Measurements from ENCODE around the gene CHTF8. TPM values are rescaled to one million over a fixed set of nuclear protein-coding genes. Genes with fewer than 3 reads are reported as not detected.
A peak's percentile ranks its signal among the peaks of the same experiment; 100 is the strongest.
"Not testable (repeated sequence)": the region's sequence is repeated elsewhere in the genome, so short reads cannot be mapped to it uniquely, and the experiment has no call there.

Gene CHTF8
- total and polyA plus RNA-seq, 5 experiments from 2014 or later: 126 to 192 (median 165) TPM

- Mint-ChIP-seq H3K36me3 (peaks cover 3 to 91% (median 44%) of the 10 kb centered on the region in 3 donors), H3K4me1 (peaks cover 10 to 27% (median 22%) of the 10 kb centered on the region in 4 donors), H3K9me3 (no peaks in the 10 kb centered on the region), H3K27me3 (no peaks in the 10 kb centered on the region), H3K4me3 (peak overlapping the region in 1 of 10 donors; percentile 47), H3K27ac (peak overlapping the region in 4 of 10 donors; percentile 32 to 75 (median 60))
- no peak for DNase-seq
- ATAC-seq: no peak
- POLR2A ChIA-PET: interaction anchor here (0.5 kb wide), 1 partner anchor 591 kb away, joined by 4 read pairs; no protein-coding TSS in a partner anchor
Measured at GRCh38 chr16:69165584-69165983, 33.2 kb upstream of the CHTF8 start.

DNA sequence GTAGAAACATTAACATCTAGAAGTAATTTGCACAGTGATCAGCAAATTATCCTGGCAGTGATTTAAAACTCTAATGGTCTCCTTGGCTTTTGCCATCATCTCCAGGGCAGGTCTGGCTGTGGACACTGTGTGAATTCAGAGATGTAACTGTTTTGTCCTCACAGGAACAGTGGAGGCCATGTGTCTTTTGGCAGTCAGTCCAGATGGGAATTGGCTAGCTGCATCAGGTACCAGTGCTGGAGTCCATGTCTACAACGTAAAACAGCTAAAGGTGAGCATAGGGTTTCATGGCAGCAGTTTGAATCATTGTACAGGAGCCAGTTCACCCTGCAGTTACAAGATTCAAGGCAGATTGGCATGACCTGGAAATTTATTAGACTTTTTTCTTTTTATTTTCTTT lies 27.8 kb upstream of the CHTF8 start:
- DNase-seq: no peak
- POLR2A ChIA-PET: no interaction called here
- Mint-ChIP-seq H3K27me3 (no peaks in the 10 kb centered on the region), H3K4me1 (peaks cover 1 to 4% (median 2%) of the 10 kb centered on the region in 4 donors), H3K4me3 (no peak overlapping the region), H3K9me3 (no peaks in the 10 kb centered on the region), H3K27ac (no peak overlapping the region), H3K36me3 (peaks cover 7 to 91% (median 52%) of the 10 kb centered on the region in 3 donors)
- no peak for ATAC-seq

DNA sequence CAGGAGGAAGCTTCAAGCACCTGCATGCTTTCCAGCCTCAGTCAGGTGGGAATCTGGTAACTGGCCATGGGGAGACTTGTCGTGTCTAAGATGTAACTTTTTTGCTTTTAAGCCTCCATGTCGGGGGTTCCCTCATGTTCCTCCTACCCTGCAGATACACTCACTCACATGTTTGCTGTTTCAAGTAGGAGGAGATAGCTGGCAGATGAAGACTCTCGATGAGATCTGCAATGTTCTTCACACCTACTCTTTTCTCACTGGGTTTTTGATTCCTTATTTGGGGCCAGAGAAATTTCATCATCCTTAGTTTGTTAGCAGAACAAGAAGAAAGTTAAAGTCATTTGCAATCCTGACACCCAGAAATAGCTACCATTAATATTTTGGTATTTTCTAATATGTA lies 24.8 kb upstream of the CHTF8 start:
- ATAC-seq: no peak

GRCh38 chr16:69150146-69150865 lies 17.9 kb upstream of the CHTF8 start:
- no peaks in the 10 kb centered on the region for H3K9me3 Mint-ChIP-seq
- H3K27me3 Mint-ChIP-seq: no peaks in the 10 kb centered on the region
- no peak overlapping the region for H3K4me3 Mint-ChIP-seq
- peaks cover 0 to 7% (median 0%) of the 10 kb centered on the region in 4 donors for H3K4me1 Mint-ChIP-seq
- H3K36me3 Mint-ChIP-seq: peaks cover 4 to 92% (median 29%) of the 10 kb centered on the region in 3 donors
- POLR2A ChIA-PET: interaction anchor here (0.6 to 1.6 kb wide), 3 partner anchors 18 to 138 kb away, joined by 3 to 4 read pairs (median 4); partner anchors contain the start of genes CHTF8 and UTP4
- ATAC-seq: peak; percentile 77 to 80
- DNase-seq: peak in 9 of 10 donors; percentile 15 to 72 (median 57)
- peak overlapping the region in 1 of 10 donors; percentile 31 for H3K27ac Mint-ChIP-seq

More for the DNA sequence above, 24.8 kb upstream of the CHTF8 start:
- H3K4me1 Mint-ChIP-seq: peaks cover 0 to 4% (median 2%) of the 10 kb centered on the region in 4 donors
- no peaks in the 10 kb centered on the region for H3K9me3 Mint-ChIP-seq
- no peak overlapping the region for H3K4me3 Mint-ChIP-seq
- H3K27me3 Mint-ChIP-seq: no peaks in the 10 kb centered on the region
- no peak for DNase-seq
- H3K36me3 Mint-ChIP-seq: peaks cover 11 to 92% (median 52%) of the 10 kb centered on the region in 3 donors
- peak overlapping the region in 1 of 10 donors; percentile 17 for H3K27ac Mint-ChIP-seq
- POLR2A ChIA-PET: interaction anchor here (0.6 to 0.7 kb wide), 2 partner anchors 504 to 1166 kb away, joined by 3 to 4 read pairs; no protein-coding TSS in a partner anchor

- not testable (repeated sequence) for H3K27me3 Mint-ChIP-seq, H3K4me1 Mint-ChIP-seq, H3K4me3 Mint-ChIP-seq, H3K27ac Mint-ChIP-seq, ATAC-seq, DNase-seq, H3K9me3 Mint-ChIP-seq
- POLR2A ChIA-PET: interaction anchor here (1.3 to 1.6 kb wide), 2 partner anchors 17 to 137 kb away, joined by 3 to 4 read pairs; partner anchors contain the start of genes CHTF8 and UTP4
- peaks cover 4 to 89% (median 29%) of the 10 kb centered on the region in 3 donors for H3K36me3 Mint-ChIP-seq
Measured at GRCh38 chr16:69149621-69150020, 17.2 kb upstream of the CHTF8 start.

- no peak for DNase-seq
- POLR2A ChIA-PET: no interaction called here
- Mint-ChIP-seq H3K27ac (no peak overlapping the region), H3K9me3 (no peaks in the 10 kb centered on the region), H3K27me3 (no peaks in the 10 kb centered on the region), H3K4me3 (no peak overlapping the region), H3K36me3 (peaks cover 4 to 88% (median 19%) of the 10 kb centered on the region in 3 donors), H3K4me1 (peaks cover 0 to 12% (median 0%) of the 10 kb centered on the region in 4 donors)
- ATAC-seq: no peak
Measured at GRCh38 chr16:69145658-69146057, 13.3 kb upstream of the CHTF8 start.

- Mint-ChIP-seq H3K27ac (peak overlapping the region in 2 of 10 donors; percentile 44 to 46), H3K9me3 (no peaks in the 10 kb centered on the region), H3K36me3 (peaks cover 5 to 90% (median 26%) of the 10 kb centered on the region in 3 donors), H3K4me1 (peaks cover 0 to 9% (median 0%) of the 10 kb centered on the region in 4 donors), H3K27me3 (no peaks in the 10 kb centered on the region), H3K4me3 (no peak overlapping the region)
- DNase-seq: no peak
- POLR2A ChIA-PET: no interaction called here
- no peak for ATAC-seq
Measured at GRCh38 chr16:69143116-69143515, 10.7 kb upstream of the CHTF8 start.

DNA sequence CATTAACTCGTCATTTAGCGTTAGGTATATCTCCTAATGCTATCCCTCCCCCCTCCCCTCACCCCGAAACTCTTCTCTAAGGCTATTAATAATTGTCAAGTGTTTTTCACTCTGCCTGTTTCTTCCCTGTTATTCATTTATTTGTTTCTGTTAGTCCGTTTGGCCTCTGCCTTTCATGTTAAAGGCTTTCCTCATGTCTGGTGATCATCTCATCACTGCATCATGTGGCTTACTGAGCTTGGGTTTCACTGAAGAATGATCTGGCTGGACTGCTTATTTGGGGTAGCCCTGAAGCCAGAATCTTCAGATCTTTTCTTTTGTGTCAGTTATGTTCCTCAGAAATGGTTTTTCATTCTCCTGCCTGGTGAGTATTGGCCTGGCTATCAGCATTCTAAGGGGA lies 9.5 kb upstream of the CHTF8 start:
- POLR2A ChIA-PET: no interaction called here

DNA sequence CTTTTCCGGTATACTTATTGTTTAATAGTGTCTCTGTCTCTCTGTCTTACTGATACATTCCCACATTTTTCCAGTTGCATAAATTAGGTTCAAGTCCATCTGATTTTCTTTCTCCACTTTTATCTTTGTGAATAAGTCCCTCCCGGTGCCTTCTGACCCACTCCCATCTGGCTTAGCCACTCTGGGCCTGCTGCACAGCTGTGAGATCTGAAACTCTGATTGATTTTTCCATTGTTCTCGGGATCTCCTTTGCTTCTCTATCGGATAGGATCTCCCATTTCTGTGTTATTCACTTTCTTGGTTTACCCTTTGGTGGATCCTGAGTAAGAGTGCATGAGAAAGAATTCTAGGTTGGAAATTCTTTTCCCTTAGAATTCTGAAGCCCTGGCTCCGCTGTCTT lies 8.6 kb upstream of the CHTF8 start:
- Mint-ChIP-seq H3K27ac (peak overlapping the region in 2 of 10 donors; percentile 2 to 46), H3K27me3 (no peaks in the 10 kb centered on the region), H3K9me3 (no peaks in the 10 kb centered on the region), H3K36me3 (peaks cover 5 to 91% (median 23%) of the 10 kb centered on the region in 3 donors), H3K4me3 (no peak overlapping the region), H3K4me1 (peaks cover 0 to 8% (median 3%) of the 10 kb centered on the region in 4 donors)
- ATAC-seq: no peak
- DNase-seq: no peak
- POLR2A ChIA-PET: no interaction called here

More for the DNA sequence above, 9.5 kb upstream of the CHTF8 start:
- peaks cover 5 to 92% (median 28%) of the 10 kb centered on the region in 3 donors for H3K36me3 Mint-ChIP-seq
- no peak for ATAC-seq
- no peak overlapping the region for H3K4me3 Mint-ChIP-seq
- H3K27ac Mint-ChIP-seq: no peak overlapping the region
- no peaks in the 10 kb centered on the region for H3K9me3 Mint-ChIP-seq
- H3K27me3 Mint-ChIP-seq: no peaks in the 10 kb centered on the region
- no peak for DNase-seq
- peaks cover 0 to 10% (median under 1%) of the 10 kb centered on the region in 4 donors for H3K4me1 Mint-ChIP-seq

DNA sequence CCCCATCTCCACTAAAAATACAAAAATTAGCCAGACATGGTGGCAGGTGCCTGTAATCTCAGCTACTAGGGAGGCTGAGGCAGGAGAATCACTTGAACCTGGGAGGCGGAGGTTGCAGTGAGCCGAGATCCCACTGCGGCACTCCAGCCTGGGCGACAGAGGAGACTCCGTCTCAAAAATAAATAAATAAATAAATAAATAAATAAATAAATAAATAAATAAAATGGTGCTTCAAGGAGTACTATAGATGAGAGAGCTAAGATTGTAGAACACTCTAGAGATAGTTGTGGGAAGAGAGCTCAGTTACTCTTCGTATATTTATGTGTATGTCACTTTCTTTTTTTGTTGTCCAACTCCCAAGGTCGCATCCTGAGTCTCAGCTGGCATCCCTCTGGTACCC lies 7.1 kb upstream of the CHTF8 start:
- Mint-ChIP-seq H3K27ac (peak overlapping the region in 1 of 10 donors; percentile 56), H3K4me1 (peaks cover 6 to 12% (median 8%) of the 10 kb centered on the region in 4 donors), H3K36me3 (peaks cover 5 to 81% (median 23%) of the 10 kb centered on the region in 3 donors)
- not testable (repeated sequence) for H3K27me3 Mint-ChIP-seq, ATAC-seq, H3K4me3 Mint-ChIP-seq, DNase-seq, H3K9me3 Mint-ChIP-seq
- POLR2A ChIA-PET: interaction anchor here (0.7 to 1.1 kb wide), 2 partner anchors 10 to 282 kb away, joined by 3 to 4 read pairs; no protein-coding TSS in a partner anchor

DNA sequence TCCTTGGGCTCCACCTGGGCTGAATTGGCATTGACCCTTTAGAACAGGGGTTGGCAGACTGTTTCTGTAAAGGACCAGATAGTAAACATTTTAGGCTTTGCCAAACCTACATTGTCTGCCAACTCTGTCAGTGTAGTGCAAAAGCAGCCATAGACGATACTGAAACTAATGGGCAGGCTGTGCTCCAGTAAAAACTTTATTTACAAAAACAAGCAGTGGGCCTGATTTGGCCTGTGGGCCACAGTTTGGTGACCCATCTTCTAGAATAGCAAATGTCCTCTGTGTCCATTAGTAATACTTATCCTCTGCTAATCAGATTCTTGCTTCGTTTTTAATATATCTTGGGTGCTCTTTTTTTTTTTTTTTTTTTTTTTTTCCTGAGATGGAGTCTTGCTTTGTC lies 6.2 kb upstream of the CHTF8 start:
- POLR2A ChIA-PET: no interaction called here
- Mint-ChIP-seq H3K9me3 (no peaks in the 10 kb centered on the region), H3K27ac (peak overlapping the region in 1 of 10 donors; percentile 79), H3K4me1 (peaks cover 14 to 20% (median 15%) of the 10 kb centered on the region in 4 donors), H3K4me3 (no peak overlapping the region), H3K36me3 (peaks cover 5 to 73% (median 20%) of the 10 kb centered on the region in 3 donors), H3K27me3 (no peaks in the 10 kb centered on the region)
- no peak for DNase-seq
- ATAC-seq: no peak

- no peak for ATAC-seq
Measured at GRCh38 chr16:69133373-69133954, 1.1 kb upstream of the CHTF8 start.

More at GRCh38 chr16:69133373-69133954, 1.1 kb upstream of the CHTF8 start:
- peaks cover 28 to 50% (median 48%) of the 10 kb centered on the region in 4 donors for H3K4me1 Mint-ChIP-seq
- H3K9me3 Mint-ChIP-seq: no peaks in the 10 kb centered on the region
- H3K4me3 Mint-ChIP-seq: peak overlapping the region; percentile 91 to 97 (median 94)
- POLR2A ChIA-PET: interaction anchor here (0.6 to 2.4 kb wide), 15 partner anchors 9 to 776 kb away, joined by 3 to 17 read pairs (median 4); partner anchors contain the start of genes SNTB2 and ZFP90
- H3K27ac Mint-ChIP-seq: peak overlapping the region; percentile 85 to 98 (median 96)
- H3K27me3 Mint-ChIP-seq: no peaks in the 10 kb centered on the region
- no peak for DNase-seq
- H3K36me3 Mint-ChIP-seq: peaks cover 0 to 35% (median 11%) of the 10 kb centered on the region in 3 donors

All from naive thymus-derived CD8-positive, alpha-beta T cell (primary cell).